Ramos (cell line): ENCODE data around the gene CFAP45.

ENCODE experiments used
- in situ Hi-C: fragments of 300-500 bp; cut with MboI; formaldehyde crosslinking; loops from one replicate; pipeline ENCODE4 v1.14.3; 2022; ENCODE audit warnings: low sequenced_read_pairs; ENCODE audit not compliant: unreplicated experiment

CFAP45 gene

DNA sequence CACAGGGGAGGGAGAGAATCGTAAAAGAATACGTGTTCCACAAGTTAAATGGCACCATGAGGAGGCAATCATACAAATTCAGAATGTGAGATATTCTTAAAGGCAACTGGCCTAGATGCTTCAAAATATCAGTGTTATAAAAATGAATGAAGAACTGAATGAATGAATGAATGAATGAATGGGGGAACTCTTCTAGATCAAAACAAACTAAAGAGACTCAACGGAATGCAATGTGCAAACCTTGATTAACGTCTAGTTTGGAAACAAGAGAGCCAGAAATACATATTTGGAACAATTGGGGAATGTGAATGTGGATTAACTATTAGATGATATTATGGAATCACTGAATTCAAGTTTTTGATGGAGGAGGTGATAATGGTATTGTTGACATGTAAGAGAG, 16.8 kb downstream of the CFAP45 start:
- in situ Hi-C loops, result no loop called here

DNA sequence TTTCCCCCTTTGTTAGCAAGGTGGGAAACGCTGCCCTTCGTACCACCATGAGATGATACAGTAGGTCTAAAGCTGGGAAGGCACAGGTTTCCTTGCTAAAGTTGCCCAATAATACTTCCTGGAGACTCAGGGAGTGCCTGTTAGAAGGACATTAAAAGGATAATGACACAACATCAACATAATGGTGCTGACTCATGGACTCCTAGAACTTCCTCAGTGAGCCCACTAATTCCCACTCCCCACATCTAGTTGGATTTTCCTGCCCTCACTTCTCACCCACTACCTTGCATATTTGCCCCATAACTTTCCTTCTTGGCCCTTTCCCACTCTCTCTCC, 17.5 kb downstream of the CFAP45 start:
- in situ Hi-C loops, result no loop called here

DNA sequence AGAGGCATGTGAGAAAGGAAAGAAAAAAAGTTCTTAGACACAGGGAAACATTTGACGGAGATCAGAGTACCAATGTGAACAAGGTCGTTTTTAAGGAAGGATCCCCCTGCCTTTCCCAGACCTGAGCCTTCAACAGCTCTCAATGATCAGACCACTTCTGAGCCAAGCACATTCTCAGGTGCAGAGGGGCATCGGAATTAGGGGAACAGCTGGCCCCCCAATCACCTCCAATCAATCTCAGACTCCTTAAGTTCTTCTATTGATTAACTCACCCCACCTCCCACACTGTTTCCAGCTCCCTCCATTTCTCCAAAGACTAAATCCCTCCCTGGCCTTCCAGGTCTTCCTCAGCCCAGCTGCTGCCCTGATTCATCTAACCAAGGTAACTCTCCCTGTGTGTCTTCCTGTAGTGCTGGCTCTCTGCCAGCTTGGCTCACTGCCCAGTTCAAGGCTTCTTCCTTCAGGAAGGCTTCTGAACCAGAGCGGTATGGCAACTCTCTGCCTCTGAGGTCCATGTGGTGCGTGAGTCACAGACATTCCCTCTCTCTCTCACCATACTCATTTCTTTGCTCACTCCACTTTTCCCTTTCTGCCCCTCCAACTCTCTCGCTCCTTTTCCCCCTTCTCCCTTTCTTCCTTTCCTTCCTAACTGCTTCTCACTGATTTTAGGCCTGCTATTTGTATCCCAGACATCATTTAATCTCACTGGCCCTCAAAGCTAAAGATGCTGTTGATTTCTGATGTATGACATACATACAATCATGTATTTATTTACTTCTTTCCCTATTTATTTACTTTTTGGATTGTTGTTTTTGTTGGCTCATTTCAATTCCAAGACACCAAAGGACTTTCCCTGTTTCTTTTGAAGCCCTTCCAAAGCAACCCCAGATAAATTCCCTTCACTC, 18.1 kb downstream of the CFAP45 start:
- in situ Hi-C loops, result no loop called here

DNA sequence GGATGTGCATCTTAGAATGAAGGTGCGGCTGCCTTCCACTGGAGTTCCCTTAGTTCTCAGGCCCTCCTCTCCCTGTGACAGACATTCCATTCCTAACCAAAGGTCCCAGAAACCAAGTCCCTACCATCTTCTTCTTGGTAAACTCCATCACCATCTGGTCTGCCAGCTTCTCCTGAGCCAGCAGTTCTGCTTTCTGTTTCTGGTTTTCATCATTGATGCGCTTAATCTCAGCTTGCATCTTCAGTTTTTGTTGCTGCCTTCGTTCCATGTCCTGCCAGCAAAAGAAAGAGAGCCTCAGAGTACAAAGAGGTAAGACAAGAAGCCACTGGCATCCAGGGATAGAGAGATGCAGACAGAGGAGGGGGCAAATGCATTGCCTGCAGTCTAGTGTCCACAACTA, 19.5 kb downstream of the CFAP45 start:
- in situ Hi-C loops, result no loop called here

DNA sequence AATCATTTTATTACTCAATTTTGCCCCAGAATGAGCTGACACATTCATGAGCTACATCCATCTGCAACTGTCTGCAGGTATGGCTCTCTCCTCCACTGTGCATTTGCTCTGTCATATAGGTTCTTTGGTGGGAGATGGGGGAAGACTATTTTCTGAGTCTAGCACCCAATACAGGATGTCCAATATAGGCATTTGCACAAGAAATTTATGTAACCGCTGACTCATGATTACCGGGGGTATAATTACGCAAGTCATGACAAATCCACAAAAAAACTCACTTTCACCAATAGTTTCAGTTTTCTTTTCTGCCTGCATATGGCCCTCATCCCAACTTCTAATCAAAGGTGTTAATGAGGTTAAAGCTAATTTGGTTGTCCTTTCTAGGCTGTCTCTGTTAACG, 20.0 kb downstream of the CFAP45 start:
- in situ Hi-C loops, result no loop called here

DNA sequence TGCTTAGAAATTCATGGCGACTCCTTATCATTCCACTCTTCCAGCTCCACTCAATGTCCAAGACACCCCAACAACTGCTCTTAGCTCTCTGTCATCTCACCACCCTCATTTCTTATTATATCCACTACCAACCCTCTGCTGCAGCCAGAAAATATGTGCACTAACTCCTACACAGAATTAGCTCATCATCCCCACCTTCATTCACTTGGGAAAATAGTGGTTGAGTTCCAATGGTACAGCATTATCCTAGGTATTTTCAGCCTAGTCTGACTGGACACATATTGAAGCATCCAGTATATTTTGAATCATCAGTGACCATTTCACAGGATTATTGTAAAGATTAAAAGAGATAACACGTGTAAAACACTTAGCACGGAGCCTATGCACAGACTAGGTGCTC, 20.8 kb downstream of the CFAP45 start:
- in situ Hi-C loops, result no loop called here

DNA sequence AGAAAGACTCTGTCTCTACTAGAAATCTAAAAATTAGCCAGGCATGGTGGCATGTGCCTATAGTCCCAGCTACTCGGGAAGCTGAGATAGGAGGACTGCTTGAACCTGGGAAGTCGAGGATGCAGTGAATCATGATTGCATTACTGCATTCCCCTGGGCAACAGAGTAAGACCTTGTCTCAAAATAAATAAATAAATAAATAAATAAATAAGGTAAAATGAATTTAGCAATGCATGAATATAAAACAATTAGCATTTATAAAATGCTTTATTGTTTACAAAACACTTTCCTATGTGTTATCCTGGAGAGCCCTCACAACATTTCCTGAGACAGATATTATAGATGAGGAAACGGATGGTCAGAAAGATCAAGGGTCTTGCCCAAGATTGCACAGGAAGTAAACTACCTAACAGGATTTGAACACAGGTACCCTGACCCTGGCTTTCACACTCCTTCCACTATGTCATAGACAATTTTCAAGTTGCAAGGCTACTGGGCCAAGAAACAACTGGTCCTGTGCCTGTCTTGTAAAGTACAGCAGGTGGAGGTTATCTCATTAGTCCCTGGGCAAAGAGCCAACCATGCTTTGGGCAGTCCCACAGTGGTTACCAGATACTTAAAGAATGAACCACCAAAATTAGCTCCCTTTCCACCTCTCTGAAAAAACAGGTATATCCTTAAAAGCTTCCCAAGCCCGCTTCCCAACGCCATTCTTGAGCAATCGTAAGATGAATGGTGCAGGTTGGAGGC, 22.1 kb downstream of the CFAP45 start:
- in situ Hi-C loops, result no loop called here

DNA sequence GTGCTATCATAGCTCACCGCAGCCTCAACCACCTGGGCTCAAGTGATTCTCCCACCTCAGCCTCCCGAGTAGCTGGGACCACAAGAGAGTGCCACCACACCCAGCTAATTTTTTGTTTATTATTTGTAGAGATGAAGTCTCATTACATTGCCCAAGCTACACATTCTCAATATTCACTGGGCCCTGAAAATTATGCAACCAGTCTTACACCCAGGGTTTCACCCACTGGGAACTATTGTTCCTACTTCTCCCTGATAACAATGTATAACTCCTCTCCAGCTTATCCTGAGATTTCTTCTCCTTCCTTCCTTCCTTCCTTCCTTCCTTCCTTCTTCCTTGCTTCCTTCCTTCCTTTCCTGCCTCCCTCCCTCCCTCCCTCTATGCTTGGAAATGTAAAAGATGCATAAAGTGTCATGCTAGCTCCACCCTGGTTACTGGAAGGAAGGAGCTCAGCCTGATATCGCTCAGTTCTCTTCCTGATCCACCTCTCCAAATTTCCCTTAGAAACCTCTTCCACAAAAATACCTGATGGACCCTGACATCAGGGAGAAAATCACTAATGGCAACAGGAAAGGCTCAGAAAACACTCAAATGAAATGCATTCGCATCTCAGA, 26.3 kb downstream of the CFAP45 start:
- in situ Hi-C loops, result no loop called here

DNA sequence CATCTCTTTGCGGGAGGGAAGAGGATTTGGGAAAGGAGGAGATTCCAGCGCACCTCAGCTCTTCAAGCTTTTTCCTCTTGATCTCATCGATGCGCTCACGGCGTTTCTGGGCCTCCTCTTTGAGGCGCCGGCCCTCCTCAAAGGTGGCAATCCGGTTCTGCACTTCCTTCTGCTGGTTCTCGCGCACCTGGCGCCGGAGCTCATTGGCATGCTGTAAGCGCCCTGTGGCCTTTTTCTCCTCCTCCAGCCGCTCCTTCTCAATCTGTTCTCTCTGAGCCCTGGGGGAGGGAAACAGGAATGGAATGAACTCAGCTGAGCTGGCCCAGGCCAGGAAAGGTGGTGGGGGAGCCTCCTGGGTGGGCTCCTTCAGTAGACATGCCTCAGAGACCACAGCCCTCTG, 27.1 kb downstream of the CFAP45 start:
- in situ Hi-C loops, result no loop called here

DNA sequence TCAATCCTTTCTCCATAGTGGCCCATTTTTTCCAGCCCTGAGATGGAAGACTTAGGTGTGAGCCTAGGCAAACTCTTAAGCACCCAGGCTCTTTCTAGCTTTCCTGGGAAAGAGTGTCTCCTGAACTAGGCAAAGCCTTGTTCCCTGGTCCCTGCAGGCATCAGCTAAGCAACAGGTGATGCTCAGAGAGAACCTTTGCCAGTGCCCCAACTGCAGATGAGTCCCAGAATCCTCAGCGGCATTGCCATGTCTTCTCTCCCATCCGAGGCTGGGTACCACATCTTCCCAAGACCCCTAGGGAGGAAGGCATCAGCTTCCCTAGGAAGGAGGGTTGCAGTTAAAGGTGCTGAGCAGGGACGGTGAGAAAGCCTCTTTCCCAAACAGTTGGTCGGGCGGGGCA, 29.3 kb downstream of the CFAP45 start:
- in situ Hi-C loops, result no loop called here

DNA sequence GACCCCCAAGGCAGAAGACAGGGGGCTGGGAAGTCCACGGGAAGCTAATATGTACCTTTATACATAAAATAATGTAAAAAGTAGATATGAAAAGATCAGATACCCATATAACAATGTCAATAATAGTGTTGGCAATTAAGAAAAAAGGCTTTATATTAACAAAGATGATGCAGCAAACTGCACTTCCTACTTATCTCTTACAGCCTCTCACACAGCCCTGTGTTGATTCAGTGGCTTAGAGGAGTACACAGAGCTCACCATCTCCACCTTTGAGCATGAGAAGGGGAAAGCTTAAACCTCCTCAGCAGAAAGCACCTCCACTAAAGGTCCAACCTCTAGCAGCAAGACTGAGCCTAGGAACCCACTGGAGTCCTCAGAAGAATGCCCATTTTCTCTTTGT, 30.4 kb downstream of the CFAP45 start:
- in situ Hi-C loops, result no loop called here

DNA sequence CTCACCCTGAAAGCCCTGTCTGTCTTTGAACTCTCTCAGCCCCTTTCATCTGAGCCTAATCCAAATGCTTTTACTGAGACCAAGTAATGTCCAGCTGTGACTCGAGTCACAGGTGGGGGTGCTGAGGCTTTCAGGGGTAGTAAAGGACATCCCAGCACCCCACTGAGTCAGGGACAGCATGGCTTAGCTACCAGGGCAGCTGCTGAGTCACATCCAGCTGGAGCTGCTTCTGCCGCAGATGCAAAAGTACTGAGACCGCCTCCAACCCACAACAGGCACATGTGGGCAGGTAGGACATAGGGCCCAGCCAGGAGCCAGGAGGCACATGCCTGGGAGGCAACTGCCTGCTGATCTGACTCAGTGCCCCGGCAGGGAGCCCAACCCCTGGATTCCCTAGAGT, 30.8 kb downstream of the CFAP45 start:
- in situ Hi-C loops, result no loop called here

DNA sequence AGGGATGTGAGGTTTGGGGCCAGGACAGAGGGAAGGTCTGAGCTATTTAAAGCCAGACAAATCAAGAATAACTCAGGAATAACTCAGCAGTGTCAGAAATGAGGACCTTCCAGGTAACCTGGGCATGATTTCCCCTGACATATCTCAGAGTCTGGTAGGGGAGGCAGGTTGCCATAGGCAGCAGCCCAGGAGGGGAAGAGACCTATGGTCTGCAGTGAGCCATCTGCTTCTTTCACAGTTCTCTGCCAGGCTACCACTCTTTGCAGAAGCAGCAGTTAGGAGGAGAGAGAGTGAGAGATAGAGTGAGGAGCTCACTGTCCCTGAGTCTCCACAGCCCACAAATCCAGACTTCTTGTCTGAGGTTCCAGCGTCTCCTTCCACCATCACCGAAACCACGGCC, 31.2 kb downstream of the CFAP45 start:
- in situ Hi-C loops, result no loop called here

DNA sequence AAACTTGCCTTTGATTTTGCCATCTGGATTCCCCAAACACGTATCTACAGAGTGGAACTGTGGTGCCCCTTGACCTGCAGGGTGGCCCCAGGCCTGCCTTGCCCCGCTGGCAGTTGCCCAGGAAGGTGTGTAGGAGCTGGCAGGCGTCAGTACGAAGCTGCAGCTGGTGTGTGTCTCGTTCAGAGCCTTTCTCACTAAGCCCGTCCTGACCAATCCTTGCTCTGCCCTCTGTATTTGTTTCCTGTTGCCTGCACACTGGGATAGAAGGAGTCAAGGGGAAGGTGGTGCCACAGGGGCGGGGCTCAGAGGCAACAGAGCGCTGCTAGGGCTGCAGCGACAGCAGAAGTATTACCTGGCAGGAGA, 32.3 kb downstream of the CFAP45 start:
- in situ Hi-C loops, result no loop called here

DNA sequence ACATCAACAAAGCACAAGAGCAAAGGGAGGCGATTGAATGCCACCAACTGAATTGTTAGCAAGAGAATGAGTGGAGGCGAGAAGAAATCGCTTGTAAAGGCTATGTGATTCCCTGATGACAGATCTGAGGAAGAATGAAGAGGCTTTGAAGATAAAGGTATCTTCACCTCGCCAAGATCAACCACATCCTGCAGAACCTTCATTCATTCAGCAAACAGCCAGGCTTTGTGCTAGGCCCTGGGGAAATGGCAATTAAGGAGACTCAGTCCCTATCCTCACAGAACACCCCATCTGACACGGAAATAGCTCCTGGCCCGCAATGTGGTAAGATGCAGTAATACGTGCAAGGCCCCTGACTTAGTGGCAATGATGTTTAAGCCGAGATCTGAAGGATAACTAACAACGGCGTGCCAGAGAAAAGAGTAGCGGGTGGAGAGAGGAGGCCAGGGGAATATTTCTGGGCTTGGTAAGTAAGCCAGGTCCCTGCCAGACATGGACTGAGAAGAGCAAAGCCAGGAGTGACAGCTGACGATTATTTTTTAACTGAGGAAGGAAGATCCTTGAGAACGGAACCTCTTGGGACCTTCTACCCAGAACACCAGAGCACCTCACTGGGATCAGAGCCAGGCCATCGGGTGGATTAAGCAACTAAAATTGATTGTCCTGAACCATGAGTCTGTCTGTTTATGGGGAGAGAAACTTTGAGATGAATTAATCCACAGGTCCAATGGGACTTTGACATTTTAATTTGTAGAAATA, 32.9 kb downstream of the CFAP45 start:
- in situ Hi-C loops, result no loop called here

DNA sequence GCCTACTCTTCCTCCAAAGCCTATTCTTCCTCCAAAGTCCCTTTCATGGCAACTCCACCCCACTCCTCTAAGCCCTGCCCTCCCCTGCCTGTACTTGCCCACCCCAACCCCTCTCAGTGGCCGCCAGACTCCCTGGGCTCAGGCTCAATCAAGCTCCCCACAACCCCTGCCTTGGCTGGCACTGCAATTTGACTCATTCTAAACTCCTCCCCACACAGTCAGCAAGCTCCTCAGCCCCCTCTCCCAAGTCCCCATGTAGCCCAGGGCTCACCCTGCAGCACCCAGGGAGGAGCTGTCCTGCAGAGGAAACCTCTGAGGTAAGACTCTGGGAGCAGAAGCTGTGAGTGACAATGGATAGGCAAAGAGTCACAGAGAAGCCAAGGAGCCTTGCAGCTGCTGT, 33.9 kb downstream of the CFAP45 start:
- in situ Hi-C loops, result no loop called here

DNA sequence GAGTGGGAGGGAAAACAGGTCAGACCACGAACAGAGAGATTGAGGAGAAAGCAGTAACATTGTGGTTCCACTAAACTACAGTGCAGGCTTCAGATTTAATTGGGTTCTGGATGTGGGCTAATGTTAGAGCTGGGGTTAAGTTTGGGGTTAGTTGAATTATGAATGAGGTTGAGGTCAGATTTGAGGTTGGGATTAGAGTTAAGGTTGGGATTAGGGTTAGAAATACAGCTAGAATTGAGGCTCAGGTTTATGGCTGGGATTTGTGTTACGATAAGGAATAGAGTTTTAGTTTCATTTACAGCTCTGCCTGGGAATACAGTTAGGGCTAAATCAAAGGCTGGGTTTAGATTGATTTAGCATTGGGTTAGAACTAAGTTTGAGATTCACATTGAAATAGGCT, 35.7 kb downstream of the CFAP45 start:
- in situ Hi-C loops, result no loop called here

DNA sequence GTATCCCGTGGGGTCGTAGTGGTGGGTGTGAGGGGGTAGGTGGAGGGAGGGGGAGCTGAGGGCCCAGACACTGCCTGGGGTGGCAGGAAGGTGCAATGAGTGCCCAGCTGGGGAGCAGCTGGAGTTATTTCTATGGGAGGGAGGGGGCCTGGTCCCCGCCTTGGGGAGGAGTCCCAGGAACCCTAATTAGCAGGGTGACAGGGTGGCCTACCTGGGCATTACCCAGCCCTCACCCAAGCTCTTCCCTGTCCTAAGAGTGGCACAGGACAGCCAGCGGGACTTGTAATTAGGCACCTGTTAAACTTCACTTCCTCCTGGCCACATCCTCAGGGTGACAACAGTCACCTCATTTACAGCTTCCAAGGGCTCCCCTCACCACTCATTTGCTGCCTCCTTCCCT, 37.4 kb downstream of the CFAP45 start, which contains the start of gene VSIG8:
TSS of gene VSIG8 (minus strand) at position 101 of the 400 bp plus-strand sequence. CDS start 136 bp downstream, outside the sequence.
- in situ Hi-C loops, result no loop called here

DNA sequence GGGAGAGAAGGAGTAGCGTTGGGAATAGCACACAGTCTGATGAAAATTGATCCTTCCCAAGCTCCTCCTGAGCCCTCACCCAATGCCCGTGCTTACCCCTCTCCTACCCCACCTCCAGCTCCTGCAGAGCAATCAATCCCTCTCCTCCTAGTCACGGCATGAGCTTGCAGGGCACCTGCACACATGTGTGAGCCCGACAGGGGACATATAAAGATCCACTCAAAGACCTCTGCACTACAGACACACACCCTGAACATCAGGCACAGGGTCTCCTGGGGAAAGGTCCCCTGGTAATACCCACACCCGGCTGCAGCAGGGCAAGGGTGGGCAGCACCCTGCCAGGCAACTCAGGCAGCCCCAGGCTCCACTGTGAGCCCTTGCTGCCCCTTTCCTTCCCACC, 37.9 kb downstream of the CFAP45 start:
- in situ Hi-C loops, result no loop called here

DNA sequence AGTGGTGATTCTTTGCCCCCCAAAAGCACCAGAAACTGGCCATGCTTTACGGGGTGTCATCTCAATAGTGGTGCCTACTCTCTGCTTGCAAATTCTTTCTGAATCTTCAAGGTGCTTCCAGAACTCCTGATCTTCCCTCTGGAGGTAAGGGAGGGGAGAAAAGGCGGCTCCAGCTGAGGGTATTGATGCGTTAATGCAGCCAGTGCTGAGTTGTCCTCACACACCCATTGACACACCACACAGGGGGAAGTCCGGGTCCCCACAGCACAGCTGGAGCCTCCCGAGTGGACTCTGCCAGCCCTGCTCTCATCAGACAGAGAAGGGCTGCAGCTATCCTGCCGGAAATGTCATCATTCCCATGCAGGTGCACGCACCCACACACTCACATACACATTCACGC, 38.7 kb downstream of the CFAP45 start:
- in situ Hi-C loops, result no loop called here

DNA sequence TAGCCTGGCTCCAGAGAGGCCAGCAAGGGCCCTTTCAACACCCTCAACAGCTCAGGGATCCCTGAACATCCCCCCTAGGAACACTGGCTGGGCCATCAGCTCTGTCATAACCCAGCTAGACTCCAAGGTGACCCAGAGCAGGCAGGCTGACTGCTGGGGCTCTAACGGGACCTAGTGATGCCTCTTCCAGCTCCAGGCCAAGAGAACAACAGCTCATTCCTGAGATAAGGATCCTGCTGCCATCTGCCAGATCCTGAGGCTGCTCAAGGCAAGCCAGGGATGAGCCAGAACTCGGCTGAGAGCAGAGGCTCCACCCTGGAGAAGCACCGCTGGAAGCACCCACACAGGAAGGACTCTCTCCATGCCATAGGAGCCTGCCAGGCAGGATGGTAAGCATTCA, 39.5 kb downstream of the CFAP45 start:
- in situ Hi-C loops, result no loop called here
